Ovary (tissue), 9 donors: ENCODE data around the gene RGMA. TPM values are rescaled to one million over a fixed set of nuclear protein-coding genes. Genes with fewer than 3 reads are reported as not detected.
"Not testable (repeated sequence)": the region's sequence is repeated elsewhere in the genome, so short reads cannot be mapped to it uniquely, and the experiment has no call there.

Source experiments
- DNase-seq, 5 donors: peaks; one replicate each; pipeline ENCODE4 v3.0.0-alpha.2; 2019 to 2020
- H3K27ac ChIP-seq, 2 donors: fragments of 200-600 bp; one replicate each; pipeline versions ENCODE4 v1.5.1 to v1.8.0; 2019 to 2022
- H3K27me3 ChIP-seq: fragments of 200-600 bp; one replicate; pipeline ENCODE4 v1.8.0; 2022
- H3K36me3 ChIP-seq: fragments of 200-600 bp; sonication (generic); one replicate; pipeline ENCODE4 v1.5.1; 2019
- H3K4me1 ChIP-seq: one replicate; pipeline ENCODE4 v1.8.1; 2013; ENCODE audit warnings: mild to moderate bottlenecking, moderate library complexity; ENCODE audit not compliant: insufficient read depth
- H3K4me3 ChIP-seq: fragments of 200-600 bp; sonication (generic); one replicate; pipeline ENCODE4 v1.5.1; 2017
- H3K9me3 ChIP-seq, 2 donors: fragments of 200-600 bp in 1 of 2; sonication (generic) in 1 of 2; one replicate each; pipeline versions ENCODE4 v1.5.1 to v1.8.1; 2013 to 2019; ENCODE audit warnings: mild to moderate bottlenecking in 1 of 2, moderate library complexity in 1 of 2
- EP300 ChIP-seq: sonication (generic); formaldehyde crosslinking; IDR thresholded peaks from one replicate; pipeline ENCODE4 v1.6.1; 2017; ENCODE audit warnings: antibody characterized with exemption
- POLR2A ChIP-seq: fragments of 450-650 bp; IDR thresholded peaks from one replicate; pipeline ENCODE4 v1.6.1; 2017; ENCODE audit warnings: antibody characterized with exemption, mild to moderate bottlenecking, moderate library complexity
- WGBS, 3 donors: extraction: QIAGEN DNeasy Blood & Tissue Kit in 1 of 3; methylation state at CpG; one replicate each; pipeline versions ENCODE4 v1.1.5 to v1.1.7; 2013 to 2017; 5-methylcytosine and 5-hydroxymethylcytosine counted together
- intact Hi-C, 4 donors: fragments of 100-400 bp; cut with DNase I; formaldehyde crosslinking; loops; one replicate each; pipeline versions ENCODE4 v1.11.0 to v1.15.1; 2022 to 2023
- polyA plus RNA-seq, 2 donors: library from polyadenylated mRNA; stranded (reverse); fragments of 200-250 nt in 1 of 2; fragments of 350-450 nt in 1 of 2; fragmentation: Illumina TruSeq in 1 of 2; extraction: RNeasy Lipid Tissue Mini Kit (QIAGEN cat#74804) in 1 of 2; gene quantifications; one replicate each; pipeline ENCODE4 v1.2.3, GENCODE V29; 2013 to 2014
- total RNA-seq, 7 donors: library from RNA; depleted of rRNA in 2 of 7; stranded (reverse); fragments of >200 nt in 2 of 7; fragmentation: NEBNext Ultra II Directional in 3 of 7; extraction: Animal tissue kit (Norgen Biotek cat#: 25700) in 3 of 7; gene quantifications; one replicate each; pipeline versions ENCODE4 v1.1.0 to v1.2.4, GENCODE V29; 2016 to 2023
- TF ChIP-seq, protein P1 (sequence below), 3 donors: fragments of 450-650 bp in 2 of 3; fragments of 200-600 bp in 1 of 3; IDR thresholded peaks; one replicate each; pipeline versions ENCODE4 v1.5.1 to v1.8.0; 2016 to 2022; ENCODE audit warnings: antibody characterized with exemption in 3 of 3, mild to moderate bottlenecking in 1 of 3
- donor health status: DM: no; HTN: no; CAD: no; lungs with moderate emphysema.
- donor health status: DM: no; HTN: no; CAD: no.
- donor health status: Bipolar disorder and iron deficiency.
- donor health status: DM: yes; HTN: yes; CAD: no.
- donor health status: DM: no; HTN: no; CAD: no.
- donor health status: DM: yes; HTN: yes; CAD: no.

Gene RGMA
- total and polyA plus RNA-seq, 9 donors = 2.8 to 47.6 (median 31.6) TPM

DNA sequence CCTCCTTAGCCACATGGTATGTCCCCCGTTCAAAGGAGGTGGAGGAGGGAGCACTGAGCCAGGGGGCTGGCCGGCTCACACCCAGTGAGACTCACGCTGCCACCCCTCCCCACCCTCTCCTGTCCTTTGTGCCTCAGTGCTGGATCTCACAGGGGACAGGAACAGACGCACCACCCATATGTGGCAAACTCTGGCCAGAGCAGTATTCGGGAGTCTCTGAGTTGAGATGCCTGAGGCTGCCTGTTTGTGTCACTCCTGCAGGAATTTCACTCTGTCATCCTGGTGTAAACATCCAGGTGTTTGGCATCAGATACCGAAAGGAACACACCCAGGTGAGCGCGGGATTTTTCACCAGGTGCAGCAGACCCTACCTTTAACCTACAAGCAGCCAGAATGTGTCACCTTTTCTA is 25.7 kb downstream of the RGMA start:
- Histone ChIP-seq H3K4me1 (peaks cover 19% of the 10 kb centered on the region), H3K36me3 (no peaks in the 10 kb centered on the region), H3K27ac (peak overlapping the region in 1 of 2 donors; percentile 20), H3K9me3 (no peaks in the 10 kb centered on the region), H3K4me3 (no peak overlapping the region), H3K27me3 (no peaks in the 10 kb centered on the region)
- peak in 1 of 5 donors; percentile 19 for DNase-seq
- WGBS, 3 donors = 56 to 75% (median 74%) methylated on average over 6 to 8 of the region's 8 CpGs
- intact Hi-C loops = no loop called here
- no peak for TF ChIP-seq EP300
- TF ChIP-seq POLR2A = no peak
- TF ChIP-seq, protein P1, sequence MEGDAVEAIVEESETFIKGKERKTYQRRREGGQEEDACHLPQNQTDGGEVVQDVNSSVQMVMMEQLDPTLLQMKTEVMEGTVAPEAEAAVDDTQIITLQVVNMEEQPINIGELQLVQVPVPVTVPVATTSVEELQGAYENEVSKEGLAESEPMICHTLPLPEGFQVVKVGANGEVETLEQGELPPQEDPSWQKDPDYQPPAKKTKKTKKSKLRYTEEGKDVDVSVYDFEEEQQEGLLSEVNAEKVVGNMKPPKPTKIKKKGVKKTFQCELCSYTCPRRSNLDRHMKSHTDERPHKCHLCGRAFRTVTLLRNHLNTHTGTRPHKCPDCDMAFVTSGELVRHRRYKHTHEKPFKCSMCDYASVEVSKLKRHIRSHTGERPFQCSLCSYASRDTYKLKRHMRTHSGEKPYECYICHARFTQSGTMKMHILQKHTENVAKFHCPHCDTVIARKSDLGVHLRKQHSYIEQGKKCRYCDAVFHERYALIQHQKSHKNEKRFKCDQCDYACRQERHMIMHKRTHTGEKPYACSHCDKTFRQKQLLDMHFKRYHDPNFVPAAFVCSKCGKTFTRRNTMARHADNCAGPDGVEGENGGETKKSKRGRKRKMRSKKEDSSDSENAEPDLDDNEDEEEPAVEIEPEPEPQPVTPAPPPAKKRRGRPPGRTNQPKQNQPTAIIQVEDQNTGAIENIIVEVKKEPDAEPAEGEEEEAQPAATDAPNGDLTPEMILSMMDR (IDR thresholded peaks at IDR 0.05) = no peak

DNA sequence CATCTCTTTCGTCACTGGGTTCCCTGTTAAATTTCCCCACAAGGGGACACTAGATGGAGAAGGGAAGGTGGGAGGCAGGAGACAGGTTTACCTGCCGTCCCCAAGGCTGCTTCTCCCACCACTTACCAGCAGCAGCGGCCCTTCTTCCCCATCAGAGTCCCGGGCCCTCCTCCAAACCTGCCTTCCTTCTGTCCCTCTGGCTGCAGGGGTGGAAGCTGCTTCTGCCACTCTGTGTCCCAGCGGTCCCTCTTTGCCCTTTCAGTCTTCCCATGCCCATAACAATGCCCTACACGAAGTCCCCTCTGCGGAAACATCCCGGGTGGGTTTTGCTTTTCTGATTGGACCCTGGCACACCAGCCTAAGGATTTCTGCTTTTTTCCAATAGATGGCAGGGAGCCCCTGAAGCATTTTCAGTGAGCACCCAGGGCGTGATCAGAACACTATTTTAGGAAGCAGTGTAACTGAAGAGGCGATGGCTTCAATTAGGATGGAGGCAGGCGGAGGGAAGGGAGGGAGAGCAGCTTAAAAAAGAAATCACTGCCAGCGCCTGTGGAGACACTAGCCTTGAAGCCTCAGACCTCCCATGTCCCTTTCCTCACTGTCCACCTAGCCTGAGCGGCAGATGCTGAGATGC is 26.3 kb downstream of the RGMA start:
- peaks cover 17% of the 10 kb centered on the region for H3K4me1 ChIP-seq
- DNase-seq = peak in 1 of 5 donors; percentile 14
- H3K4me3 ChIP-seq, H3K36me3 ChIP-seq, intact Hi-C loops, H3K27me3 ChIP-seq, H3K27ac ChIP-seq, H3K9me3 ChIP-seq: not testable (repeated sequence)
- WGBS, 3 donors = 50 to 66% (median 61%) methylated on average over 10 to 13 of the region's 13 CpGs

DNA sequence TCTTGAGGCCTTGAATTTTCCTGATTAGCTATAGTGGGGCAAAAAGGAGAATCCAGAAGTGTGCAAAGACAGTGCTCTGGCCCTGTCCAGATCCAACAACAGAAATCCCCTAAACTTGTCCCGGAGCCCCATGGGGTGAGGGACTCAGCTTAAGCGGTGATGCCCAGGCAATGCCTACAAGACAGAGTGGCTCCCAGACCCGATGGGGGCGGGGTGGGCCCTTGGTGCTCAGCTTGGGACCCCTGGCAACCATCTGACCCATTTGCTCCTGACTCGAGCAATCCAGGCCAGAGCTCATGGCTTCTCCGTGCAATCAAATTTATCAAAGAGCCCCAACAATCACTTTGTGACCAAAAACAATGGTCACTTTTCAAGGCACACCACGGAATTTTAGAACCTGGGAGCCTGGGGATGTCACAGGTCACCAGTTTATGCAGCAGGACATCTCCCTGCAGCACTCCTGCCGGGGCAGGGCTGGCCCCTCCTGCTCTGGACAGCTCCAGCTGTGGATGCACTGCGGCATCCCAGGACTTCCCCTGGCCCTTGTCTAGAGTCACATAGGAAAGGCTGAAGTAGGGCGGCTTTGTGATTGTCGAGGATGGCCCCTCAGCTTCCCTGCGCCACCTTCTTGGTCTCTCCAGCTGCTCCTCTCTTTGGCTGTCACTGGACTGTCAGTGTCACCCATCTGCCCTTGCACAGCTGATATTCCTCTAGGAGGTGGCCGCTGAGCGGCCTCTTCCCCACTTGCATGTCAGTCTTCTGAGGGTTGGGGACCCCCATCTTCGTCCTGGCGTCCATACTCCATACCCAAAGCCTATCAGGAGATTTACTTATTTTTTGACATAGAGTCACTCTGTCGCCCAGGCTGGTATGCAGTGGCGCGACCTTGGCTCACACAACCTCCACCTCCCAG is 28.4 kb downstream of the RGMA start:
- 80 to 83% (median 82%) methylated on average over 19 of the region's 19 CpGs for WGBS, 3 donors
- Histone ChIP-seq H3K9me3 (no peaks in the 10 kb centered on the region), H3K4me3 (no peak overlapping the region), H3K4me1 (peaks cover 13% of the 10 kb centered on the region), H3K27ac (no peak overlapping the region), H3K36me3 (no peaks in the 10 kb centered on the region), H3K27me3 (no peaks in the 10 kb centered on the region)
- intact Hi-C loops = no loop called here
- TF ChIP-seq, protein P1 (IDR thresholded peaks at IDR 0.05) = no peak
- no peak for TF ChIP-seq POLR2A
- no peak for TF ChIP-seq EP300
- DNase-seq = peak in 1 of 5 donors; percentile 30

DNA sequence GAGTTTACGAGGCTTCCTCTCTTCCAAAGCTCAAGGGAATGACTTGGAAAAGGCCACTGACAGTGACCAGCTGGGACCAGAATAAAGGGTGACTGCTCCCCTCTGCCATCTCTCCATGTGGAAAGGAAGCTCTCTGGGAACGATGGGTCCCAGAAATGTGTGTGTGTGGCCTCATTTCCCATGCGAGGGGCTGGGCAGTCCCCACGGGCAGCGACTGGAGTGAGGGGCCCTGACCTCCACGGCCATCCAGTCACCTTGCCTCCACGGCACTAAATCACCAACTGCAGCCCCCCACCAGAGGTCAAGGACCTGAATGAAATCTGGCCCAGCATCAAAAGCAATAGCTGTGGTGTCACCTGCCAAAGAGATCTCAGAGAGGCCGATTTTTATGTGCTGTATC is 29.6 kb downstream of the RGMA start:
- 58 to 62% (median 59%) methylated on average over 8 of the region's 8 CpGs for WGBS, 3 donors
- Histone ChIP-seq H3K36me3 (no peaks in the 10 kb centered on the region), H3K27ac (no peak overlapping the region), H3K4me1 (peaks cover 11% of the 10 kb centered on the region), H3K4me3 (no peak overlapping the region), H3K27me3 (no peaks in the 10 kb centered on the region), H3K9me3 (no peaks in the 10 kb centered on the region)
- TF ChIP-seq, protein P1 (IDR thresholded peaks at IDR 0.05) = no peak
- TF ChIP-seq POLR2A (no peak), EP300 (no peak)
- DNase-seq = no peak
- intact Hi-C loops = no loop called here
